Fibroblast of mammary gland (primary cell): Measurements from ENCODE around the gene KY.

Experiments used
- DNase-seq: peaks from one replicate; pipeline ENCODE4 v3.0.0-alpha.2; 2010; ENCODE audit warnings: low read depth
- H3K4me3 ChIP-seq: 2 replicates; pipeline ENCODE4 v1.5.1; 2011; ENCODE audit warnings: low read depth, mild to moderate bottlenecking, low read length, moderate library complexity; ENCODE audit not compliant: control insufficient read depth
- CTCF ChIP-seq: conservative IDR thresholded peaks from 2 replicates; pipeline ENCODE4 v1.5.1; 2011; ENCODE audit warnings: low read depth, low read length, inconsistent platforms; ENCODE audit not compliant: control insufficient read depth, insufficient read depth

The KY gene

GRCh38 chr3:134645515-134645914 lies 5.3 kb downstream of the KY start:
- DNase-seq, result no peak
- no peak overlapping the region for H3K4me3 ChIP-seq
- TF ChIP-seq CTCF, result no peak

- no peak for TF ChIP-seq CTCF
- no peak overlapping the region for H3K4me3 ChIP-seq
- DNase-seq, result no peak
These were observed 5.9 kb downstream of the KY start for GRCh38 chr3:134644731-134645514.

- no peak overlapping the region for H3K4me3 ChIP-seq
- no peak for DNase-seq
- TF ChIP-seq CTCF, result no peak
These were observed 7.6 kb downstream of the KY start for GRCh38 chr3:134643150-134643675.

- DNase-seq, result no peak
These were observed 8.2 kb downstream of the KY start for GRCh38 chr3:134642445-134643149.

GRCh38 chr3:134641671-134642300 lies 9.0 kb downstream of the KY start:
- DNase-seq, result no peak
- no peak overlapping the region for H3K4me3 ChIP-seq
- TF ChIP-seq CTCF, result no peak

More at GRCh38 chr3:134642445-134643149, 8.2 kb downstream of the KY start:
- no peak overlapping the region for H3K4me3 ChIP-seq
- TF ChIP-seq CTCF, result no peak

- no peak overlapping the region for H3K4me3 ChIP-seq
- peak; percentile 25 for DNase-seq
- peak; percentile 65 for TF ChIP-seq CTCF
These were observed 9.9 kb downstream of the KY start for GRCh38 chr3:134640872-134641470.
